ENCODE data around the gene OSBP.

The OSBP gene

GRCh38 chr11:59654893-59655292 is 39.3 kb upstream of the OSBP start:
- WGBS (ENCODE audit: extremely low coverage, insufficient coverage, insufficient read length), result no CpG with 5 or more reads among the region's 4 CpGs
- no peak overlapping the region for H2AFZ ChIP-seq (ENCODE audit: insufficient read depth, low read length, poor library complexity)
- H3K9ac ChIP-seq (ENCODE audit: low read length), result no peak overlapping the region

GRCh38 chr11:59647245-59647980 is 31.8 kb upstream of the OSBP start:
- H2BK5ac ChIP-seq (ENCODE audit: low read depth, low read length, poor library complexity), result no peak overlapping the region
- H3K79me1 ChIP-seq (ENCODE audit: low read length), result no peaks in the 10 kb centered on the region
- no peaks in the 10 kb centered on the region for H3K4me1 ChIP-seq (ENCODE audit: control insufficient read depth in 1 of 2, insufficient read depth in 2 of 2, low read length in 2 of 2)
- no peaks in the 10 kb centered on the region for H3K27me3 ChIP-seq (ENCODE audit: insufficient read depth, low read length)
- no peak overlapping the region for H2AK5ac ChIP-seq (ENCODE audit: low read length)
- H3K4me3 ChIP-seq (ENCODE audit: low read depth, low read length), result no peak overlapping the region
- H2AFZ ChIP-seq (ENCODE audit: insufficient read depth, low read length, poor library complexity), result no peak overlapping the region
- no peaks in the 10 kb centered on the region for H3K9me3 ChIP-seq (ENCODE audit: insufficient read depth, low read depth, low read length)
- H2BK120ac ChIP-seq (ENCODE audit: insufficient read depth, low read length, poor library complexity), result no peak overlapping the region
- no peak overlapping the region for H4K12ac ChIP-seq (ENCODE audit: low read depth, low read length)
- no peak overlapping the region for H3K9ac ChIP-seq (ENCODE audit: low read length)
- H3K4me2 ChIP-seq (ENCODE audit: low read length), result no peak overlapping the region
- H3K79me2 ChIP-seq (ENCODE audit: control insufficient read depth, insufficient read depth, low read length, poor library complexity), result no peaks in the 10 kb centered on the region
- no peak overlapping the region for H3K27ac ChIP-seq (ENCODE audit: low read depth, low read length)
- no peak overlapping the region for H3K18ac ChIP-seq (ENCODE audit: low read length)
- H4K91ac ChIP-seq (ENCODE audit: low read depth, low read length), result no peak overlapping the region
- H3K14ac ChIP-seq (ENCODE audit: low read length), result no peak overlapping the region
- no peak overlapping the region for H3K23ac ChIP-seq (ENCODE audit: low read length)
- H2BK12ac ChIP-seq (ENCODE audit: low read length), result no peak overlapping the region
- no peak for DNase-seq
- WGBS (ENCODE audit: extremely low coverage, insufficient coverage, insufficient read length), result no CpG with 5 or more reads among the region's 3 CpGs
- peaks cover 22 to 35% of the 10 kb centered on the region in 2 experiments for H3K36me3 ChIP-seq (ENCODE audit: control insufficient read depth in 1 of 2, insufficient read depth in 2 of 2, low read length in 2 of 2)
- no peak overlapping the region for H3K4ac ChIP-seq (ENCODE audit: low read depth, low read length)
- H4K8ac ChIP-seq (ENCODE audit: low read depth, low read length), result no peak overlapping the region

More at GRCh38 chr11:59654893-59655292, 39.3 kb upstream of the OSBP start:
- H4K12ac ChIP-seq (ENCODE audit: low read depth, low read length), result no peak overlapping the region
- peaks cover 35 to 56% of the 10 kb centered on the region in 2 experiments for H3K36me3 ChIP-seq (ENCODE audit: control insufficient read depth in 1 of 2, insufficient read depth in 2 of 2, low read length in 2 of 2)
- H3K18ac ChIP-seq (ENCODE audit: low read length), result no peak overlapping the region
- no peak overlapping the region for H3K4ac ChIP-seq (ENCODE audit: low read depth, low read length)
- DNase-seq, result no peak
- H3K4me1 ChIP-seq (ENCODE audit: control insufficient read depth in 1 of 2, insufficient read depth in 2 of 2, low read length in 2 of 2), result no peaks in the 10 kb centered on the region
- H2AK5ac ChIP-seq (ENCODE audit: low read length), result no peak overlapping the region
- H4K91ac ChIP-seq (ENCODE audit: low read depth, low read length), result no peak overlapping the region
- no peaks in the 10 kb centered on the region for H3K9me3 ChIP-seq (ENCODE audit: insufficient read depth, low read depth, low read length)
- H3K23ac ChIP-seq (ENCODE audit: low read length), result no peak overlapping the region
- no peak overlapping the region for H3K4me3 ChIP-seq (ENCODE audit: low read depth, low read length)
- no peak overlapping the region for H2BK5ac ChIP-seq (ENCODE audit: low read depth, low read length, poor library complexity)
- no peaks in the 10 kb centered on the region for H3K27me3 ChIP-seq (ENCODE audit: insufficient read depth, low read length)
- H2BK120ac ChIP-seq (ENCODE audit: insufficient read depth, low read length, poor library complexity), result no peak overlapping the region
- no peak overlapping the region for H4K8ac ChIP-seq (ENCODE audit: low read depth, low read length)
- no peak overlapping the region for H3K4me2 ChIP-seq (ENCODE audit: low read length)
- no peak overlapping the region for H3K27ac ChIP-seq (ENCODE audit: low read depth, low read length)
- no peak overlapping the region for H3K14ac ChIP-seq (ENCODE audit: low read length)
- H3K79me2 ChIP-seq (ENCODE audit: control insufficient read depth, insufficient read depth, low read length, poor library complexity), result no peaks in the 10 kb centered on the region
- no peaks in the 10 kb centered on the region for H3K79me1 ChIP-seq (ENCODE audit: low read length)
- no peak overlapping the region for H2BK12ac ChIP-seq (ENCODE audit: low read length)

GRCh38 chr11:59644528-59644927 is 29.0 kb upstream of the OSBP start:
- Histone ChIP-seq H3K4me1 (ENCODE audit: control insufficient read depth in 1 of 2, insufficient read depth in 2 of 2, low read length in 2 of 2) (no peaks in the 10 kb centered on the region), H3K79me2 (ENCODE audit: control insufficient read depth, insufficient read depth, low read length, poor library complexity) (no peaks in the 10 kb centered on the region), H3K79me1 (ENCODE audit: low read length) (no peaks in the 10 kb centered on the region), H3K4me3 (ENCODE audit: low read depth, low read length) (no peak overlapping the region), H2BK5ac (ENCODE audit: low read depth, low read length, poor library complexity) (no peak overlapping the region), H3K4me2 (ENCODE audit: low read length) (no peak overlapping the region), H2AK5ac (ENCODE audit: low read length) (no peak overlapping the region), H3K27me3 (ENCODE audit: insufficient read depth, low read length) (no peaks in the 10 kb centered on the region), H3K23ac (ENCODE audit: low read length) (no peak overlapping the region), H4K8ac (ENCODE audit: low read depth, low read length) (no peak overlapping the region), H4K91ac (ENCODE audit: low read depth, low read length) (no peak overlapping the region), H3K36me3 (ENCODE audit: control insufficient read depth in 1 of 2, insufficient read depth in 2 of 2, low read length in 2 of 2) (peaks cover 28 to 42% of the 10 kb centered on the region in 2 experiments), H3K18ac (ENCODE audit: low read length) (no peak overlapping the region), H3K4ac (ENCODE audit: low read depth, low read length) (no peak overlapping the region), H2AFZ (ENCODE audit: insufficient read depth, low read length, poor library complexity) (no peak overlapping the region), H2BK120ac (ENCODE audit: insufficient read depth, low read length, poor library complexity) (no peak overlapping the region), H4K12ac (ENCODE audit: low read depth, low read length) (no peak overlapping the region), H2BK12ac (ENCODE audit: low read length) (no peak overlapping the region), H3K14ac (ENCODE audit: low read length) (no peak overlapping the region), H3K9me3 (ENCODE audit: insufficient read depth, low read depth, low read length) (no peaks in the 10 kb centered on the region), H3K27ac (ENCODE audit: low read depth, low read length) (no peak overlapping the region), H3K9ac (ENCODE audit: low read length) (no peak overlapping the region)
- DNase-seq, result no peak
- no CpG with 5 or more reads among the region's 3 CpGs for WGBS (ENCODE audit: extremely low coverage, insufficient coverage, insufficient read length)

GRCh38 chr11:59643390-59643789 is 27.8 kb upstream of the OSBP start:
- Histone ChIP-seq H3K4ac (ENCODE audit: low read depth, low read length) (no peak overlapping the region), H3K9me3 (ENCODE audit: insufficient read depth, low read depth, low read length) (no peaks in the 10 kb centered on the region)

More at GRCh38 chr11:59643390-59643789, 27.8 kb upstream of the OSBP start:
- Histone ChIP-seq H3K79me1 (ENCODE audit: low read length) (no peaks in the 10 kb centered on the region), H3K23ac (ENCODE audit: low read length) (no peak overlapping the region), H4K8ac (ENCODE audit: low read depth, low read length) (no peak overlapping the region), H2BK120ac (ENCODE audit: insufficient read depth, low read length, poor library complexity) (no peak overlapping the region), H4K91ac (ENCODE audit: low read depth, low read length) (no peak overlapping the region), H3K14ac (ENCODE audit: low read length) (no peak overlapping the region), H2BK12ac (ENCODE audit: low read length) (no peak overlapping the region), H4K12ac (ENCODE audit: low read depth, low read length) (no peak overlapping the region), H3K4me2 (ENCODE audit: low read length) (no peak overlapping the region), H3K79me2 (ENCODE audit: control insufficient read depth, insufficient read depth, low read length, poor library complexity) (no peaks in the 10 kb centered on the region), H2AK5ac (ENCODE audit: low read length) (no peak overlapping the region), H3K27me3 (ENCODE audit: insufficient read depth, low read length) (no peaks in the 10 kb centered on the region), H3K18ac (ENCODE audit: low read length) (no peak overlapping the region), H3K27ac (ENCODE audit: low read depth, low read length) (no peak overlapping the region), H2AFZ (ENCODE audit: insufficient read depth, low read length, poor library complexity) (no peak overlapping the region), H3K4me3 (ENCODE audit: low read depth, low read length) (no peak overlapping the region), H3K36me3 (ENCODE audit: control insufficient read depth in 1 of 2, insufficient read depth in 2 of 2, low read length in 2 of 2) (peaks cover 38 to 49% of the 10 kb centered on the region in 2 experiments), H3K9ac (ENCODE audit: low read length) (no peak overlapping the region), H2BK5ac (ENCODE audit: low read depth, low read length, poor library complexity) (no peak overlapping the region), H3K4me1 (ENCODE audit: control insufficient read depth in 1 of 2, insufficient read depth in 2 of 2, low read length in 2 of 2) (no peaks in the 10 kb centered on the region)
- no CpG with 5 or more reads among the region's 3 CpGs for WGBS (ENCODE audit: extremely low coverage, insufficient coverage, insufficient read length)
- no peak for DNase-seq
